IMR-90 (cell line): Measurements from ENCODE around the gene SERPINF2. TPM values are rescaled to one million over a fixed set of nuclear protein-coding genes. Genes with fewer than 3 reads are reported as not detected.

Experiments
- ATAC-seq: fragments of 200-7000 bp; cut with Tn5 transposase; 2 replicates; pipeline ENCODE4 v1.9.1; 2020; ENCODE audit warnings: low read depth, mild to moderate bottlenecking, moderate library complexity
- BruUV-seq: library from RNA; stranded (reverse); fragments of 400-500 nt; replicated peaks from 2 replicates; lab custom pipeline; 2021; lab: Mats Ljungman, UMichigan
- CTCF ChIA-PET: fragments of 300-600 bp; formaldehyde crosslinking; extraction: SDS; loops from one replicate; lab custom pipeline; 2021; ENCODE audit warnings: antibody characterized with exemption; lab: Yijun Ruan, JAX
- POLR2A ChIA-PET: fragments of 300-600 bp; sonication (Branson Sonifier 250); formaldehyde crosslinking; loops from one replicate; lab custom pipeline; 2022; ENCODE audit warnings: antibody characterized with exemption; ENCODE audit not compliant: unreplicated experiment; lab: Charles Lee
- DNase-seq: peaks from one replicate; pipeline ENCODE4 v3.0.0; 2013
- H2AFZ ChIP-seq: replicated peaks from 2 replicates; pipeline ENCODE3; 2013; ENCODE audit warnings: low read length, mild to moderate bottlenecking; ENCODE audit not compliant: poor library complexity
- H2AK5ac ChIP-seq: 2 replicates; pipeline ENCODE4 v1.6.1; 2013; ENCODE audit warnings: low read depth, low read length, inconsistent platforms
- H2AK9ac ChIP-seq: replicated peaks from 2 replicates; pipeline ENCODE3; 2013; ENCODE audit warnings: mild to moderate bottlenecking, low read depth, low read length, moderate library complexity; ENCODE audit not compliant: poor library complexity
- H2BK120ac ChIP-seq: 2 replicates; pipeline ENCODE4 v1.6.1; 2013; ENCODE audit warnings: low read depth, low read length, inconsistent platforms
- H2BK15ac ChIP-seq: 3 replicates; pipeline ENCODE4 v1.6.1; 2013; ENCODE audit warnings: low read depth, low read length, inconsistent platforms
- H2BK20ac ChIP-seq: 2 replicates; pipeline ENCODE4 v1.6.1; 2013; ENCODE audit warnings: low read depth, mild to moderate bottlenecking, inconsistent platforms, low read length, moderate library complexity
- H2BK5ac ChIP-seq: 2 replicates; pipeline ENCODE4 v1.6.1; 2013; ENCODE audit warnings: mild to moderate bottlenecking, low read depth, low read length, inconsistent platforms; ENCODE audit not compliant: poor library complexity, severe bottlenecking
- H3K14ac ChIP-seq: replicated peaks from 2 replicates; pipeline ENCODE4 v1.6.1; 2013; ENCODE audit warnings: low read depth, low read length, inconsistent platforms
- H3K18ac ChIP-seq: 2 replicates; pipeline ENCODE4 v1.6.1; 2013; ENCODE audit warnings: low read depth, low read length, control low read depth
- H3K23ac ChIP-seq: 2 replicates; pipeline ENCODE4 v1.6.1; 2013; ENCODE audit warnings: low read depth, low read length, inconsistent platforms
- H3K27ac ChIP-seq: 2 replicates; pipeline ENCODE4 v1.5.1; 2013; ENCODE audit warnings: mild to moderate bottlenecking, control low read depth, low read length; ENCODE audit not compliant: insufficient read depth
- H3K27me3 ChIP-seq: 2 replicates; pipeline ENCODE4 v1.6.1; 2013; ENCODE audit warnings: low read length; ENCODE audit not compliant: control insufficient read depth, insufficient read depth
- H3K36me3 ChIP-seq: 2 replicates; pipeline ENCODE4 v1.6.1; 2013; ENCODE audit warnings: low read length, mixed read lengths; ENCODE audit not compliant: control insufficient read depth, insufficient read depth
- H3K4ac ChIP-seq: 2 replicates; pipeline ENCODE4 v1.6.1; 2013; ENCODE audit warnings: low read depth, low read length, inconsistent platforms
- H3K4me1 ChIP-seq: 2 replicates; pipeline ENCODE4 v1.6.1; 2013; ENCODE audit warnings: low read length, mixed read lengths; ENCODE audit not compliant: control insufficient read depth, insufficient read depth
- H3K4me2 ChIP-seq: 2 replicates; pipeline ENCODE4 v1.6.1; 2013; ENCODE audit warnings: low read depth, mild to moderate bottlenecking, control low read depth, low read length, moderate library complexity
- H3K4me3 ChIP-seq: 2 replicates; pipeline ENCODE4 v1.5.1; 2013; ENCODE audit warnings: low read depth, mild to moderate bottlenecking, control low read depth, low read length, moderate library complexity; ENCODE audit not compliant: insufficient read depth
- H3K56ac ChIP-seq: 2 replicates; pipeline ENCODE4 v1.6.1; 2013; ENCODE audit warnings: low read length, inconsistent platforms; ENCODE audit not compliant: insufficient read depth; ENCODE audit errors: extremely low read depth
- H3K79me1 ChIP-seq, 2 experiments: 2 replicates each; pipeline ENCODE4 v1.6.1; 2013; ENCODE audit warnings: low read length in 2 of 2, inconsistent platforms in 1 of 2, low read depth in 1 of 2
- H3K9ac ChIP-seq: 2 replicates; pipeline ENCODE4 v1.6.1; 2013; ENCODE audit warnings: low read depth, low read length, control low read depth
- H3K9me1 ChIP-seq: 2 replicates; pipeline ENCODE4 v1.6.1; 2013; ENCODE audit warnings: low read length, inconsistent platforms; ENCODE audit not compliant: insufficient read depth
- H3K9me3 ChIP-seq: 2 replicates; pipeline ENCODE4 v1.6.1; 2013; ENCODE audit warnings: low read length; ENCODE audit not compliant: control insufficient read depth, insufficient read depth
- H4K20me1 ChIP-seq: 2 replicates; pipeline ENCODE4 v1.6.1; 2013; ENCODE audit warnings: low read length, inconsistent platforms; ENCODE audit not compliant: insufficient read depth
- H4K5ac ChIP-seq: 2 replicates; pipeline ENCODE4 v1.6.1; 2013; ENCODE audit warnings: mild to moderate bottlenecking, low read depth, low read length, control low read depth
- H4K8ac ChIP-seq, 2 experiments: 2 replicates each; pipeline ENCODE4 v1.6.1; 2013; ENCODE audit warnings: low read depth in 2 of 2, low read length in 2 of 2, control low read depth in 1 of 2, inconsistent platforms in 1 of 2
- H4K91ac ChIP-seq: 2 replicates; pipeline ENCODE4 v1.6.1; 2013; ENCODE audit warnings: low read depth, low read length, inconsistent platforms; ENCODE audit not compliant: insufficient read depth
- BHLHE40 ChIP-seq: fragments of 150-350 bp; IDR thresholded peaks from 2 replicates; pipeline ENCODE4 v1.6.1; 2016; ENCODE audit warnings: mild to moderate bottlenecking, low read depth, low read length
- MXI1 ChIP-seq: IDR thresholded peaks from 2 replicates; pipeline ENCODE4 v1.6.1; 2012; ENCODE audit warnings: low read depth, mild to moderate bottlenecking, low read length, moderate library complexity, borderline replicate concordance
- NFE2L2 ChIP-seq: fragments of 150-350 bp; IDR thresholded peaks from 2 replicates; pipeline ENCODE4 v1.6.1; 2016; ENCODE audit warnings: low read depth, mild to moderate bottlenecking, low read length
- POLR2A ChIP-seq: IDR thresholded peaks from 2 replicates; pipeline ENCODE4 v1.6.1; 2012; ENCODE audit warnings: mild to moderate bottlenecking, low read depth, low read length
- RAD21 ChIP-seq: IDR thresholded peaks from 2 replicates; pipeline ENCODE4 v1.6.1; 2012; ENCODE audit warnings: low read length, improper control_type of control experiment
- RCOR1 ChIP-seq: IDR thresholded peaks from 2 replicates; pipeline ENCODE4 v1.6.1; 2012; ENCODE audit warnings: mild to moderate bottlenecking, low read length, improper control_type of control experiment; ENCODE audit not compliant: insufficient replicate concordance
- SMC3 ChIP-seq: fragments of 150-350 bp; IDR thresholded peaks from 2 replicates; pipeline ENCODE4 v1.6.1; 2016; ENCODE audit warnings: low read depth, mild to moderate bottlenecking, antibody characterized with exemption, low read length, moderate library complexity
- WGBS, 2 experiments: methylation state at CpG; one replicate each; pipeline versions ENCODE4 v1.1.5 to v1.1.7; 2013; ENCODE audit warnings: missing lambda C conversion rate in 2 of 2; ENCODE audit not compliant: insufficient read length in 1 of 2; ENCODE audit errors: extremely low coverage in 2 of 2; 5-methylcytosine and 5-hydroxymethylcytosine counted together
- dilution Hi-C: fragments of 300-500 bp; cut with HindIII; formaldehyde crosslinking; loops from one replicate; pipeline ENCODE4 v1.14.3; 2018; ENCODE audit warnings: low sequenced_read_pairs; ENCODE audit not compliant: unreplicated experiment
- in situ Hi-C: fragments of 300-500 bp; cut with MboI; formaldehyde crosslinking; loops from 3 replicates; pipeline ENCODE4 v1.14.3; 2019; ENCODE audit warnings: low sequenced_read_pairs, inconsistent platforms, mixed read lengths
- intact Hi-C: fragments of 100-400 bp; cut with micrococcal nuclease; formaldehyde crosslinking; loops from 2 replicates; pipeline ENCODE4 v1.10.0; 2022
- polyA plus RNA-seq, 3 experiments: library from polyadenylated mRNA; depleted of rRNA; stranded (reverse); fragments of >200 nt; gene quantifications; 2 replicates each; pipeline ENCODE4 v1.2.3, GENCODE V29; 2012; ENCODE audit warnings: low replicate concordance in 1 of 3
- total RNA-seq: library from RNA; depleted of rRNA; stranded (reverse); fragments of >200 nt; gene quantifications from 2 replicates; pipeline ENCODE4 v1.2.3, GENCODE V29; 2012
- TF ChIP-seq, protein P1 (sequence below): conservative IDR thresholded peaks from 2 replicates; pipeline ENCODE4 v1.5.1; 2012; ENCODE audit warnings: mild to moderate bottlenecking, low read depth, low read length, improper control_type of control experiment
- TF ChIP-seq, protein P2 (sequence below): fragments of 150-350 bp; IDR thresholded peaks from 2 replicates; pipeline ENCODE4 v1.6.1; 2017; ENCODE audit warnings: mild to moderate bottlenecking, antibody characterized with exemption, low read length, low read depth

Gene SERPINF2
- total and polyA plus RNA-seq, 2 of the 4 experiments (the other 2 are of a cell fraction), result not detected

- Histone ChIP-seq H3K27me3 (no peaks in the 10 kb centered on the region), H3K36me3 (peaks cover 18% of the 10 kb centered on the region), H2AK9ac (no peak overlapping the region), H3K23ac (no peak overlapping the region), H3K14ac (no peak overlapping the region), H3K4ac (no peak overlapping the region), H3K56ac (no peak overlapping the region), H2AK5ac (no peak overlapping the region), H3K9ac (no peak overlapping the region), H3K4me1 (peaks cover 9% of the 10 kb centered on the region; the same call in 1 of the 2 replicates), H2AFZ (no peak overlapping the region), H2BK5ac (no peak overlapping the region), H3K4me2 (no peak overlapping the region), H3K9me1 (peaks cover 10% of the 10 kb centered on the region), H3K9me3 (no peaks in the 10 kb centered on the region), H2BK20ac (no peak overlapping the region), H2BK15ac (no peak overlapping the region), H3K4me3 (no peak overlapping the region), H4K20me1 (peaks cover 28% of the 10 kb centered on the region), H3K27ac (no peak overlapping the region), H4K8ac (no peak overlapping the region), H2BK120ac (no peak overlapping the region), H4K5ac (no peak overlapping the region), H3K18ac (no peak overlapping the region), H3K79me1 (peaks cover 0 to 25% of the 10 kb centered on the region in 2 experiments; a peak in 2 of 4 replicates), H4K91ac (no peak overlapping the region)
- BruUV-seq, result TSS peak; percentile 6
- CTCF ChIA-PET, result interaction anchor here (0.6 kb wide), 1 partner anchor 16 kb away, joined by 4 read pairs; no protein-coding TSS in a partner anchor
- DNase-seq (no peak), ATAC-seq (no peak)
- in situ Hi-C loops, result loop anchor here (25.0 kb wide), 1 partner anchor 330 kb away; the partner anchor contains the start of genes DPH1, OVCA2 and RTN4RL1
- TF ChIP-seq POLR2A (no peak), BHLHE40 (no peak), RAD21 (no peak), RCOR1 (no peak), MXI1 (no peak), NFE2L2 (no peak), SMC3 (no peak)
- TF ChIP-seq, protein P1, sequence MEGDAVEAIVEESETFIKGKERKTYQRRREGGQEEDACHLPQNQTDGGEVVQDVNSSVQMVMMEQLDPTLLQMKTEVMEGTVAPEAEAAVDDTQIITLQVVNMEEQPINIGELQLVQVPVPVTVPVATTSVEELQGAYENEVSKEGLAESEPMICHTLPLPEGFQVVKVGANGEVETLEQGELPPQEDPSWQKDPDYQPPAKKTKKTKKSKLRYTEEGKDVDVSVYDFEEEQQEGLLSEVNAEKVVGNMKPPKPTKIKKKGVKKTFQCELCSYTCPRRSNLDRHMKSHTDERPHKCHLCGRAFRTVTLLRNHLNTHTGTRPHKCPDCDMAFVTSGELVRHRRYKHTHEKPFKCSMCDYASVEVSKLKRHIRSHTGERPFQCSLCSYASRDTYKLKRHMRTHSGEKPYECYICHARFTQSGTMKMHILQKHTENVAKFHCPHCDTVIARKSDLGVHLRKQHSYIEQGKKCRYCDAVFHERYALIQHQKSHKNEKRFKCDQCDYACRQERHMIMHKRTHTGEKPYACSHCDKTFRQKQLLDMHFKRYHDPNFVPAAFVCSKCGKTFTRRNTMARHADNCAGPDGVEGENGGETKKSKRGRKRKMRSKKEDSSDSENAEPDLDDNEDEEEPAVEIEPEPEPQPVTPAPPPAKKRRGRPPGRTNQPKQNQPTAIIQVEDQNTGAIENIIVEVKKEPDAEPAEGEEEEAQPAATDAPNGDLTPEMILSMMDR, result no peak
- TF ChIP-seq, protein P2, sequence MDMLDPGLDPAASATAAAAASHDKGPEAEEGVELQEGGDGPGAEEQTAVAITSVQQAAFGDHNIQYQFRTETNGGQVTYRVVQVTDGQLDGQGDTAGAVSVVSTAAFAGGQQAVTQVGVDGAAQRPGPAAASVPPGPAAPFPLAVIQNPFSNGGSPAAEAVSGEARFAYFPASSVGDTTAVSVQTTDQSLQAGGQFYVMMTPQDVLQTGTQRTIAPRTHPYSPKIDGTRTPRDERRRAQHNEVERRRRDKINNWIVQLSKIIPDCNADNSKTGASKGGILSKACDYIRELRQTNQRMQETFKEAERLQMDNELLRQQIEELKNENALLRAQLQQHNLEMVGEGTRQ, result no peak
- POLR2A ChIA-PET, result no interaction called here
- WGBS, 2 experiments, result no CpG with 5 or more reads among the region's 5 CpGs
- dilution Hi-C loops, result no loop called here
- intact Hi-C loops, result no loop called here
Observed at GRCh38 chr17:1707107-1707506, 35.6 kb upstream of the SERPINF2 start.
